HepG2 (cell line): ENCODE measurements around the gene SFT2D1. TPM values are rescaled to one million over a fixed set of nuclear protein-coding genes. Genes with fewer than 3 reads are reported as not detected.

Experiments used
- AGO1 ChIP-seq: fragments of 200-400 bp; formaldehyde crosslinking; IDR thresholded peaks from 2 replicates; pipeline ENCODE4 v1.6.1; 2017; ENCODE audit warnings: mild to moderate bottlenecking, low read depth, low read length, moderate library complexity; ENCODE audit not compliant: poor library complexity, severe bottlenecking
- ATF3 ChIP-seq: sonication (generic); formaldehyde crosslinking; IDR thresholded peaks from 2 replicates; pipeline ENCODE4 v1.4.0; 2020; ENCODE audit warnings: missing genetic modification reagents
- BCL6 ChIP-seq: IDR thresholded peaks from 2 replicates; pipeline ENCODE4 v1.6.1; 2016; ENCODE audit warnings: missing genetic modification reagents, missing compliant biosample characterization
- BRCA1 ChIP-seq: sonication (generic); formaldehyde crosslinking; IDR thresholded peaks from 2 replicates; pipeline ENCODE4 v1.4.0; 2020; ENCODE audit warnings: missing genetic modification reagents
- FOXA1 ChIP-seq, 2 experiments: fragments of 450-650 bp in 1 of 2; sonication (generic) in 1 of 2; formaldehyde crosslinking in 1 of 2; IDR thresholded peaks; 2 replicates each; pipeline versions ENCODE4 v1.4.0 to v1.6.1; 2016 to 2020; ENCODE audit warnings: missing genetic modification reagents in 1 of 2
- HNRNPLL ChIP-seq: fragments of 200-400 bp; formaldehyde crosslinking; IDR thresholded peaks from 2 replicates; pipeline ENCODE4 v1.6.1; 2017; ENCODE audit warnings: mild to moderate bottlenecking, low read depth, low read length; ENCODE audit not compliant: poor library complexity, severe bottlenecking
- KLF11 ChIP-seq: IDR thresholded peaks from 2 replicates; pipeline ENCODE4 v1.6.1; 2016; ENCODE audit warnings: missing compliant biosample characterization
- NCOR1 ChIP-seq: fragments of 200-600 bp; sonication (generic); IDR thresholded peaks from 2 replicates; pipeline ENCODE4 v1.7.0; 2017; ENCODE audit warnings: antibody characterized with exemption, low read length, borderline replicate concordance
- NFYC ChIP-seq: IDR thresholded peaks from 2 replicates; pipeline ENCODE4 v1.6.1; 2016; ENCODE audit warnings: missing genetic modification reagents, missing compliant biosample characterization
- NONO ChIP-seq, 2 experiments: fragments of 450-650 bp in 1 of 2; sonication (generic) in 1 of 2; formaldehyde crosslinking in 1 of 2; IDR thresholded peaks in 1 of 2; conservative IDR thresholded peaks in 1 of 2; 2 replicates each; pipeline versions ENCODE4 v1.6.1 to v1.8.0; 2017 to 2022; ENCODE audit warnings: mild to moderate bottlenecking in 1 of 2, missing genetic modification reagents in 1 of 2, moderate library complexity in 1 of 2
- SOX13 ChIP-seq, 3 experiments: fragments of 450-650 bp in 1 of 3; sonication (generic) in 1 of 3; formaldehyde crosslinking in 1 of 3; IDR thresholded peaks in 2 of 3; conservative IDR thresholded peaks in 1 of 3; 2 replicates each; pipeline versions ENCODE4 v1.5.0 to v1.6.1; 2016 to 2020; ENCODE audit warnings: antibody characterized with exemption in 1 of 3, mild to moderate bottlenecking in 1 of 3, missing compliant biosample characterization in 1 of 3, missing genetic modification reagents in 1 of 3, moderate library complexity in 1 of 3
- TAF1 ChIP-seq: sonication (generic); formaldehyde crosslinking; IDR thresholded peaks from 2 replicates; pipeline ENCODE4 v1.4.0; 2020; ENCODE audit warnings: missing genetic modification reagents
- UBTF ChIP-seq: sonication (generic); formaldehyde crosslinking; IDR thresholded peaks from 2 replicates; pipeline ENCODE4 v1.4.0; 2020; ENCODE audit warnings: mild to moderate bottlenecking, missing genetic modification reagents
- ZNF333 ChIP-seq: sonication (generic); formaldehyde crosslinking; IDR thresholded peaks from 2 replicates; pipeline ENCODE4 v1.4.0; 2020; ENCODE audit warnings: mild to moderate bottlenecking, missing genetic modification reagents, borderline replicate concordance
- ZNF792 ChIP-seq: IDR thresholded peaks from 2 replicates; pipeline ENCODE4 v1.6.1; 2016
- polyA plus RNA-seq, 8 experiments: library from polyadenylated mRNA; depleted of rRNA in 3 of 8; stranded (reverse) in 7 of 8; unstranded in 1 of 8; fragments of >200 nt; fragmentation: Illumina TruSeq in 4 of 8; extraction: Trizol in 4 of 8; gene quantifications; 2 replicates each; pipeline versions ENCODE4 v1.2.1 to v1.2.3, GENCODE V29; 2011 to 2016; ENCODE audit warnings: low read depth in 4 of 8, missing spikeins in 1 of 8, mixed read lengths in 1 of 8; ENCODE audit not compliant: insufficient read depth in 1 of 8
- total RNA-seq, 5 experiments: library from RNA; depleted of rRNA; stranded (reverse); fragments of >200 nt; fragmentation: Illumina TruSeq; extraction: Trizol; gene quantifications; 2 replicates each; pipeline ENCODE4 v1.2.3, GENCODE V29; 2016; ENCODE audit warnings: low read depth in 1 of 5
- TF ChIP-seq, protein P1 (sequence below): IDR thresholded peaks from 2 replicates; pipeline ENCODE4 v1.6.1; 2016; ENCODE audit warnings: low read depth, control low read depth
- TF ChIP-seq, protein P2 (sequence below): sonication (generic); formaldehyde crosslinking; IDR thresholded peaks from 2 replicates; pipeline ENCODE4 v1.5.0; 2020; ENCODE audit warnings: mild to moderate bottlenecking, missing genetic modification reagents, moderate library complexity
- TF ChIP-seq, protein P3 (sequence below): sonication (generic); formaldehyde crosslinking; IDR thresholded peaks from 2 replicates; pipeline ENCODE4 v1.8.1; 2023; ENCODE audit warnings: mild to moderate bottlenecking, inconsistent platforms, moderate library complexity, missing genetic modification reagents, borderline replicate concordance
- TF ChIP-seq, protein P4 (sequence below): sonication (generic); formaldehyde crosslinking; IDR thresholded peaks from 2 replicates; pipeline ENCODE4 v1.5.1; 2020; ENCODE audit warnings: missing genetic modification reagents, mild to moderate bottlenecking, borderline replicate concordance

The SFT2D1 gene
- total and polyA plus RNA-seq, 2 of the 13 experiments (the other 11 are each of a cell fraction or from before 2014, with no cell fraction given), result 115 to 147 TPM

- TF ChIP-seq, protein P1, sequence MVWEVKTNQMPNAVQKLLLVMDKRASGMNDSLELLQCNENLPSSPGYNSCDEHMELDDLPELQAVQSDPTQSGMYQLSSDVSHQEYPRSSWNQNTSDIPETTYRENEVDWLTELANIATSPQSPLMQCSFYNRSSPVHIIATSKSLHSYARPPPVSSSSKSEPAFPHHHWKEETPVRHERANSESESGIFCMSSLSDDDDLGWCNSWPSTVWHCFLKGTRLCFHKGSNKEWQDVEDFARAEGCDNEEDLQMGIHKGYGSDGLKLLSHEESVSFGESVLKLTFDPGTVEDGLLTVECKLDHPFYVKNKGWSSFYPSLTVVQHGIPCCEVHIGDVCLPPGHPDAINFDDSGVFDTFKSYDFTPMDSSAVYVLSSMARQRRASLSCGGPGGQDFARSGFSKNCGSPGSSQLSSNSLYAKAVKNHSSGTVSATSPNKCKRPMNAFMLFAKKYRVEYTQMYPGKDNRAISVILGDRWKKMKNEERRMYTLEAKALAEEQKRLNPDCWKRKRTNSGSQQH (CRISPR knock-in tag), result 0 out of 2 replicates have a peak, but pooled peaks have one; percentile 34
- peak; percentile 49 for TF ChIP-seq AGO1
- TF ChIP-seq BRCA1 (CRISPR knock-in tag), result no peak
- TF ChIP-seq FOXA1 (IDR thresholded peaks at IDR 0.05), result no peak
- peak; percentile 46 for TF ChIP-seq FOXA1 (CRISPR knock-in tag; IDR thresholded peaks at IDR 0.05)
- TF ChIP-seq BCL6, result peak; percentile 52; the same call in 1 of the 2 replicates
- TF ChIP-seq HNRNPLL, result peak; percentile 49
- TF ChIP-seq ATF3 (CRISPR knock-in tag), result 0 out of 2 replicates have a peak, but pooled peaks have one; percentile 29
- 0 out of 2 replicates have a peak, but pooled peaks have one; percentile 45 for TF ChIP-seq KLF11 (CRISPR knock-in tag)
- no peak for TF ChIP-seq ZNF333
- TF ChIP-seq, protein P2, sequence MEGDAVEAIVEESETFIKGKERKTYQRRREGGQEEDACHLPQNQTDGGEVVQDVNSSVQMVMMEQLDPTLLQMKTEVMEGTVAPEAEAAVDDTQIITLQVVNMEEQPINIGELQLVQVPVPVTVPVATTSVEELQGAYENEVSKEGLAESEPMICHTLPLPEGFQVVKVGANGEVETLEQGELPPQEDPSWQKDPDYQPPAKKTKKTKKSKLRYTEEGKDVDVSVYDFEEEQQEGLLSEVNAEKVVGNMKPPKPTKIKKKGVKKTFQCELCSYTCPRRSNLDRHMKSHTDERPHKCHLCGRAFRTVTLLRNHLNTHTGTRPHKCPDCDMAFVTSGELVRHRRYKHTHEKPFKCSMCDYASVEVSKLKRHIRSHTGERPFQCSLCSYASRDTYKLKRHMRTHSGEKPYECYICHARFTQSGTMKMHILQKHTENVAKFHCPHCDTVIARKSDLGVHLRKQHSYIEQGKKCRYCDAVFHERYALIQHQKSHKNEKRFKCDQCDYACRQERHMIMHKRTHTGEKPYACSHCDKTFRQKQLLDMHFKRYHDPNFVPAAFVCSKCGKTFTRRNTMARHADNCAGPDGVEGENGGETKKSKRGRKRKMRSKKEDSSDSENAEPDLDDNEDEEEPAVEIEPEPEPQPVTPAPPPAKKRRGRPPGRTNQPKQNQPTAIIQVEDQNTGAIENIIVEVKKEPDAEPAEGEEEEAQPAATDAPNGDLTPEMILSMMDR (CRISPR knock-in tag), result peak; percentile 96
- peak; percentile 77 for TF ChIP-seq UBTF (CRISPR knock-in tag)
- TF ChIP-seq TAF1 (CRISPR knock-in tag), result 0 out of 2 replicates have a peak, but pooled peaks have one; percentile 33
- TF ChIP-seq NFYC (CRISPR knock-in tag), result peak; percentile 72
- TF ChIP-seq SOX13 (IDR thresholded peaks at IDR 0.05), result no peak
- TF ChIP-seq SOX13 (CRISPR knock-in tag; conservative IDR thresholded peaks at IDR 0.05 in 1 of 2, IDR thresholded peaks at IDR 0.05 in 1 of 2), result peak in 1 of 2 experiments; percentile 58; a peak in 1 of 4 replicates
- no peak; the same call in 1 of the 2 replicates for TF ChIP-seq NCOR1
- TF ChIP-seq, protein P3, sequence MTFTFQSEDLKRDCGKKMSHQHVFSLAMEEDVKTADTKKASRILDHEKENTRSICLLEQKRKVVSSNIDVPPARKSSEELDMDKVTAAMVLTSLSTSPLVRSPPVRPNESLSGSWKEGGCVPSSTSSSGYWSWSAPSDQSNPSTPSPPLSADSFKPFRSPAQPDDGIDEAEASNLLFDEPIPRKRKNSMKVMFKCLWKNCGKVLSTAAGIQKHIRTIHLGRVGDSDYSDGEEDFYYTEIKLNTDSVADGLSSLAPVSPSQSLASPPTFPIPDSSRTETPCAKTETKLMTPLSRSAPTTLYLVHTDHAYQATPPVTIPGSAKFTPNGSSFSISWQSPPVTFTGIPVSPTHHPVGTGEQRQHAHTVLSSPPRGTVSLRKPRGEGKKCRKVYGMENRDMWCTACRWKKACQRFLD (CRISPR knock-in tag), result no peak
- no peak for TF ChIP-seq NONO (IDR thresholded peaks at IDR 0.05)
- TF ChIP-seq NONO (CRISPR knock-in tag; conservative IDR thresholded peaks at IDR 0.05), result peak; percentile 59; the same call in 1 of the 2 replicates
- TF ChIP-seq, protein P4, sequence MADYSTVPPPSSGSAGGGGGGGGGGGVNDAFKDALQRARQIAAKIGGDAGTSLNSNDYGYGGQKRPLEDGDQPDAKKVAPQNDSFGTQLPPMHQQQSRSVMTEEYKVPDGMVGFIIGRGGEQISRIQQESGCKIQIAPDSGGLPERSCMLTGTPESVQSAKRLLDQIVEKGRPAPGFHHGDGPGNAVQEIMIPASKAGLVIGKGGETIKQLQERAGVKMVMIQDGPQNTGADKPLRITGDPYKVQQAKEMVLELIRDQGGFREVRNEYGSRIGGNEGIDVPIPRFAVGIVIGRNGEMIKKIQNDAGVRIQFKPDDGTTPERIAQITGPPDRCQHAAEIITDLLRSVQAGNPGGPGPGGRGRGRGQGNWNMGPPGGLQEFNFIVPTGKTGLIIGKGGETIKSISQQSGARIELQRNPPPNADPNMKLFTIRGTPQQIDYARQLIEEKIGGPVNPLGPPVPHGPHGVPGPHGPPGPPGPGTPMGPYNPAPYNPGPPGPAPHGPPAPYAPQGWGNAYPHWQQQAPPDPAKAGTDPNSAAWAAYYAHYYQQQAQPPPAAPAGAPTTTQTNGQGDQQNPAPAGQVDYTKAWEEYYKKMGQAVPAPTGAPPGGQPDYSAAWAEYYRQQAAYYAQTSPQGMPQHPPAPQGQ (CRISPR knock-in tag), result 0 out of 2 replicates have a peak, but pooled peaks have one; percentile 42
- TF ChIP-seq ZNF792, result peak; percentile 89
Measured at GRCh38 chr6:166330612-166331011, 11.7 kb downstream of the SFT2D1 start (continued).
